ENCODE data around the gene SERINC5. TPM values are rescaled to one million over a fixed set of nuclear protein-coding genes. Genes with fewer than 3 reads are reported as not detected.

Gene SERINC5
- total and polyA plus RNA-seq, 2 donors (not counting 3 experiments of a cell fraction or from before 2014, with no cell fraction given): 3.2 to 10.1 TPM

- Histone ChIP-seq H3K4me3 (replicated peaks in 1 of 3; ENCODE audit: insufficient read depth in 1 of 3, low read depth in 1 of 3, low read length in 3 of 3) (no peak overlapping the region), H3K9me3 (replicated peaks; ENCODE audit: control insufficient read depth, insufficient read depth, low read length) (no peaks in the 10 kb centered on the region), H3K27ac (ENCODE audit: insufficient read depth, low read depth, low read length) (no peak overlapping the region), H2AFZ (ENCODE audit: low read depth, low read length) (no peak overlapping the region), H3K9ac (replicated peaks; ENCODE audit: extremely low read depth, insufficient read depth, low read length) (no peak overlapping the region), H3K4me1 (ENCODE audit: control insufficient read depth, extremely low read depth, insufficient read depth, low read length) (no peaks in the 10 kb centered on the region), H3K27me3 (ENCODE audit: control insufficient read depth in 2 of 2, insufficient read depth in 2 of 2, low read length in 2 of 2) (no peaks in the 10 kb centered on the region), H3K79me2 (ENCODE audit: control insufficient read depth, insufficient read depth, low read length) (no peaks in the 10 kb centered on the region), H3K4me2 (ENCODE audit: insufficient read depth, low read length) (no peak overlapping the region), H4K20me1 (replicated peaks; ENCODE audit: control insufficient read depth, extremely low read depth, insufficient read depth, low read length) (no peaks in the 10 kb centered on the region), H3K36me3 (ENCODE audit: control insufficient read depth in 2 of 2, extremely low read depth in 1 of 2, insufficient read depth in 2 of 2, low read length in 2 of 2) (no peaks in the 10 kb centered on the region), H3K9me1 (replicated peaks; ENCODE audit: control insufficient read depth, extremely low read depth, insufficient read depth, low read length) (no peaks in the 10 kb centered on the region)
- DNase-seq (ENCODE audit: low read depth, low spot score) (no peak), FAIRE-seq (no peak)
- dilution Hi-C loops (cut with MboI; ENCODE audit: extremely low pct_ligation_motif_present, low sequenced_read_pairs): no loop called here
- CTCF ChIA-PET: interaction anchor here (1.3 kb wide), 1 partner anchor 9 kb away, joined by 3 read pairs; no protein-coding TSS in a partner anchor
- intact Hi-C loops (cut with micrococcal nuclease): no loop called here
- BruUV-seq (replicated peaks): no TSS peak
- POLR2A ChIA-PET: no interaction called here
- TF ChIP-seq GATA2 (IDR thresholded peaks at IDR 0.05; ENCODE audit: insufficient read depth, insufficient read length, low read depth, low read length) (no peak), POLR2AphosphoS5 (IDR thresholded peaks at IDR 0.05; ENCODE audit: insufficient read depth, low read depth, low read length) (no peak), MYC (IDR thresholded peaks at IDR 0.05; ENCODE audit: low read depth, low read length) (no peak), POLR2A (IDR thresholded peaks at IDR 0.05; ENCODE audit: low read depth, low read length) (no peak), FOS (IDR thresholded peaks at IDR 0.05; ENCODE audit: borderline replicate concordance, insufficient read depth, low read length) (no peak), EZH2 (IDR thresholded peaks at IDR 0.05; ENCODE audit: borderline replicate concordance, low read depth, low read length, severe bottlenecking) (no peak), JUN (IDR thresholded peaks at IDR 0.05; ENCODE audit: borderline replicate concordance, insufficient read depth, insufficient read length, low read depth) (no peak), CTCF (IDR thresholded peaks at IDR 0.05; ENCODE audit: extremely low read depth in 1 of 2, insufficient read depth in 1 of 2, low read depth in 1 of 2, low read length in 2 of 2) (no peak), MAX (IDR thresholded peaks at IDR 0.05; ENCODE audit: insufficient read depth, insufficient read length) (no peak)
These were observed 87.3 kb downstream of the SERINC5 start for GRCh38 chr5:80168388-80169028.

Data from endothelial cell of umbilical vein (primary cell).